Vagina (tissue), 2 donors: ENCODE data around the gene NES. TPM values are rescaled to one million over a fixed set of nuclear protein-coding genes. Genes with fewer than 3 reads are reported as not detected.

Experiments
- DNase-seq, 2 donors: peaks; one replicate each; pipeline ENCODE4 v3.0.0-alpha.2; 2017; ENCODE audit errors: extremely low spot score in 2 of 2
- H3K27ac ChIP-seq: fragments of 200-600 bp; sonication (generic); one replicate; pipeline ENCODE4 v1.5.1; 2019
- H3K27me3 ChIP-seq: fragments of 200-600 bp; sonication (generic); one replicate; pipeline ENCODE4 v1.5.1; 2019
- H3K36me3 ChIP-seq, 2 donors: fragments of 200-600 bp; sonication (generic); one replicate each; pipeline ENCODE4 v1.5.1; 2017 to 2019
- H3K4me1 ChIP-seq: fragments of 200-600 bp; sonication (generic); one replicate; pipeline ENCODE4 v1.5.1; 2019
- H3K4me3 ChIP-seq, 2 donors: fragments of 200-600 bp; sonication (generic); 1 replicate in 1 of 2; 2 replicates in 1 of 2; pipeline ENCODE4 v1.5.1; 2016 to 2019
- H3K9me3 ChIP-seq: fragments of 200-600 bp; sonication (generic); one replicate; pipeline ENCODE4 v1.5.1; 2019
- CTCF ChIP-seq, 3 experiments: fragments of 450-650 bp in 2 of 3; fragments of 200-600 bp in 1 of 3; sonication (generic) in 1 of 3; IDR thresholded peaks; one replicate each; pipeline ENCODE4 v1.5.1; 2017 to 2019; ENCODE audit warnings: antibody characterized with exemption in 3 of 3, mild to moderate bottlenecking in 2 of 3, moderate library complexity in 2 of 3
- POLR2A ChIP-seq, 2 donors: fragments of 450-650 bp; IDR thresholded peaks; one replicate each; pipeline ENCODE4 v1.6.1; 2017; ENCODE audit warnings: antibody characterized with exemption in 2 of 2, mild to moderate bottlenecking in 2 of 2, moderate library complexity in 2 of 2
- POLR2AphosphoS5 ChIP-seq, 2 donors: sonication (generic); formaldehyde crosslinking; IDR thresholded peaks; one replicate each; pipeline ENCODE4 v1.9.0; 2017; ENCODE audit warnings: antibody characterized with exemption in 2 of 2, mild to moderate bottlenecking in 2 of 2, low read depth in 1 of 2; ENCODE audit not compliant: insufficient read depth in 1 of 2
- intact Hi-C: fragments of 100-400 bp; cut with DNase I; formaldehyde crosslinking; loops from one replicate; pipeline ENCODE4 v1.15.1; 2023
- total RNA-seq: library from RNA; depleted of rRNA; stranded (reverse); fragments of >200 nt; gene quantifications from one replicate; pipeline ENCODE4 v1.2.3, GENCODE V29; 2016

Gene NES
- total RNA-seq, 1 donor from 2014 or later, result 16.0 TPM

GRCh38 chr1:156642265-156643048 lies 34.8 kb downstream of the NES start:
- H3K4me1 ChIP-seq, result peaks cover 17% of the 10 kb centered on the region
- no peaks in the 10 kb centered on the region for H3K36me3 ChIP-seq
- H3K4me3 ChIP-seq, result peak overlapping the region; percentile 34 to 44
- intact Hi-C loops, result no loop called here
- no peak for DNase-seq
- no peaks in the 10 kb centered on the region for H3K27me3 ChIP-seq
- no peaks in the 10 kb centered on the region for H3K9me3 ChIP-seq
- no peak for TF ChIP-seq CTCF (IDR thresholded peaks at IDR 0.05)
- no peak for TF ChIP-seq POLR2AphosphoS5 (IDR thresholded peaks at IDR 0.05; ENCODE audit: insufficient read depth in 1 of 2, low read depth in 1 of 2)
- no peak for TF ChIP-seq POLR2A (IDR thresholded peaks at IDR 0.05)
- H3K27ac ChIP-seq, result no peak overlapping the region

DNA sequence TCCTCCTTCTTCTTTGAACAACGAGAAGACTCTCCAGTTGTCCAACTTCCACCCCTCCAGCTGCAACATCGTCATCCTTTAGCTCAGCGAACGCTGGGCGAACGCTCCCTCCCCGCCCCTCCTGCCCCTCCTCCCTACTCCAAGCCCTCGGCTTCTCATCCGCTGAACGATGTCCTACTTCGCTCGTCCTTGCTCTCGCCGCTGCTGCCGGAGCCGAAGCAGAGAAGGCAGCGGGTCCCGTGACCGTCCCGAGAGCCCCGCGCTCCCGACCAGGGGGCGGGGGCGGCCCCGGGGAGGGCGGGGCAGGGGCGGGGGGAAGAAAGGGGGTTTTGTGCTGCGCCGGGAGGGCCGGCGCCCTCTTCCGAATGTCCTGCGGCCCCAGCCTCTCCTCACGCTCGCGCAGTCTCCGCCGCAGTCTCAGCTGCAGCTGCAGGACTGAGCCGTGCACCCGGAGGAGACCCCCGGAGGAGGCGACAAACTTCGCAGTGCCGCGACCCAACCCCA lies 35.4 kb downstream of the NES start, which contains the start of gene BCAN:
Gene BCAN (plus strand): TSS at position 357 of the 504 bp plus-strand sequence. CDS start 3,938 bp downstream, outside the sequence.
- H3K4me1 ChIP-seq, result peaks cover 17% of the 10 kb centered on the region
- TF ChIP-seq CTCF (IDR thresholded peaks at IDR 0.05) (no peak), POLR2A (IDR thresholded peaks at IDR 0.05) (no peak), POLR2AphosphoS5 (IDR thresholded peaks at IDR 0.05; ENCODE audit: insufficient read depth in 1 of 2, low read depth in 1 of 2) (no peak)
- no peaks in the 10 kb centered on the region for H3K36me3 ChIP-seq
- intact Hi-C loops, result no loop called here
- DNase-seq, result no peak
- peak within 1 kb of the TSS; percentile 34 to 44 for H3K4me3 ChIP-seq
- no peaks in the 10 kb centered on the region for H3K9me3 ChIP-seq
- H3K27ac ChIP-seq, result no peak within 1 kb of the TSS
- H3K27me3 ChIP-seq, result no peaks in the 10 kb centered on the region

- Histone ChIP-seq H3K9me3 (no peaks in the 10 kb centered on the region), H3K4me1 (peaks cover 17% of the 10 kb centered on the region), H3K4me3 (peak overlapping the region; percentile 34 to 44), H3K27me3 (no peaks in the 10 kb centered on the region), H3K27ac (no peak overlapping the region), H3K36me3 (no peaks in the 10 kb centered on the region)
- DNase-seq, result no peak
- intact Hi-C loops, result no loop called here
- TF ChIP-seq POLR2A (IDR thresholded peaks at IDR 0.05) (no peak), POLR2AphosphoS5 (IDR thresholded peaks at IDR 0.05; ENCODE audit: insufficient read depth in 1 of 2, low read depth in 1 of 2) (no peak), CTCF (IDR thresholded peaks at IDR 0.05) (no peak)
Observed at GRCh38 chr1:156640842-156641706, 36.1 kb downstream of the NES start.

DNA sequence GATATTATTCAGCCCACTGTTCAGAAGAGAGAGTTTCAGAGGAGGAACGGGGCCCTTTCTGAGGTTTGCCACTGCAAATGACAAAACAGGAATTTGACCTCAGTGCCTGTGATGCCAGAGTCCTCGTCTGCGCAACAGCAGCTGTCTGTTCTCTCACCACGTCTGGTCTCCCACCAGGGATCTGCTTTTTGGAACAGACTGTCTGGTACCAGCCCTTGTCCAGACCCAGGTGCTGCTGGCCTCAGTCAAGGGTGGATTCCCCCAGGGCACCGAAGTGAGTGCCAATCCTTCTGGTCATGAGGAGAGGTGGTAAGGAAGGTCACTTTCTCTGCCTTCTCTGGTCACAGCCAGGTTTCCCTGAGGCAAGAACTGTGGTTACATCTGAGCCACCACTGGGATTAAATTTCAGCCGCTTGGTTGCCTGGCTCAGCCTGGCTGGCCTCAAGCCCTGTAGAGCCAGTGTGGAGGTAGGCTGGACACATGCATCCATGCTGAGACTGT lies 37.6 kb downstream of the NES start:
- no peaks in the 10 kb centered on the region for H3K9me3 ChIP-seq
- H3K27ac ChIP-seq, result no peak overlapping the region
- H3K4me3 ChIP-seq, result no peak overlapping the region
- TF ChIP-seq CTCF (IDR thresholded peaks at IDR 0.05), result no peak
- no peak for TF ChIP-seq POLR2AphosphoS5 (IDR thresholded peaks at IDR 0.05; ENCODE audit: insufficient read depth in 1 of 2, low read depth in 1 of 2)
- no peak for TF ChIP-seq POLR2A (IDR thresholded peaks at IDR 0.05)
- peaks cover 17% of the 10 kb centered on the region for H3K4me1 ChIP-seq
- intact Hi-C loops, result no loop called here
- no peak for DNase-seq
- no peaks in the 10 kb centered on the region for H3K27me3 ChIP-seq
- no peaks in the 10 kb centered on the region for H3K36me3 ChIP-seq
